H9 (cell line): ENCODE data around the gene NOVA1. TPM values are rescaled to one million over a fixed set of nuclear protein-coding genes. Genes with fewer than 3 reads are reported as not detected.
"Not testable (repeated sequence)": the region's sequence is repeated elsewhere in the genome, so short reads cannot be mapped to it uniquely, and the experiment has no call there.

Experiments used
- DNase-seq: peaks from one replicate; pipeline ENCODE4 v3.0.0-alpha.2; 2017
- H2AFZ ChIP-seq: one replicate; pipeline ENCODE4 v1.6.1; 2013; ENCODE audit warnings: mild to moderate bottlenecking, low read length, control low read depth, moderate library complexity
- H2AK5ac ChIP-seq: 2 replicates; pipeline ENCODE4 v1.6.1; 2013; ENCODE audit warnings: low read length, control low read depth, mixed read lengths; ENCODE audit not compliant: insufficient read length
- H2BK120ac ChIP-seq: one replicate; pipeline ENCODE4 v1.6.1; 2013; ENCODE audit warnings: low read depth, mild to moderate bottlenecking, low read length, control low read depth, inconsistent platforms; ENCODE audit not compliant: poor library complexity, severe bottlenecking
- H2BK12ac ChIP-seq: 2 replicates; pipeline ENCODE4 v1.6.1; 2013; ENCODE audit warnings: low read length, control low read depth, mixed read lengths, low read depth; ENCODE audit not compliant: insufficient read length
- H2BK15ac ChIP-seq: 2 replicates; pipeline ENCODE4 v1.6.1; 2013; ENCODE audit warnings: low read depth, low read length, control low read depth
- H2BK20ac ChIP-seq: one replicate; pipeline ENCODE4 v1.6.1; 2013; ENCODE audit warnings: low read depth, mild to moderate bottlenecking, low read length, control low read depth, inconsistent platforms; ENCODE audit not compliant: poor library complexity, severe bottlenecking
- H2BK5ac ChIP-seq: 2 replicates; pipeline ENCODE4 v1.6.1; 2013; ENCODE audit warnings: low read length, control low read depth, mixed read lengths; ENCODE audit not compliant: insufficient read length
- H3K14ac ChIP-seq: 2 replicates; pipeline ENCODE4 v1.6.1; 2013; ENCODE audit warnings: low read length, control low read depth; ENCODE audit not compliant: insufficient read depth
- H3K18ac ChIP-seq: 2 replicates; pipeline ENCODE4 v1.6.1; 2013; ENCODE audit warnings: low read depth, mild to moderate bottlenecking, mixed read lengths, low read length, control low read depth; ENCODE audit not compliant: insufficient read length
- H3K23ac ChIP-seq: 2 replicates; pipeline ENCODE4 v1.6.1; 2013; ENCODE audit warnings: low read length, control low read depth, mixed read lengths, low read depth; ENCODE audit not compliant: insufficient read length
- H3K23me2 ChIP-seq: 2 replicates; pipeline ENCODE4 v1.6.1; 2013; ENCODE audit warnings: low read depth, mild to moderate bottlenecking, mixed read lengths, low read length, control low read depth; ENCODE audit not compliant: insufficient read length, poor library complexity, severe bottlenecking
- H3K27ac ChIP-seq: 2 replicates; pipeline ENCODE4 v1.5.1; 2013; ENCODE audit warnings: low read length, control low read depth, mixed read lengths, low read depth; ENCODE audit not compliant: insufficient read length
- H3K27me3 ChIP-seq: 2 replicates; pipeline ENCODE4 v1.6.1; 2013; ENCODE audit warnings: low read length, control low read depth, inconsistent platforms; ENCODE audit not compliant: insufficient read depth
- H3K4ac ChIP-seq: 2 replicates; pipeline ENCODE4 v1.6.1; 2013; ENCODE audit warnings: low read depth, mild to moderate bottlenecking, control low read depth, inconsistent platforms, low read length, moderate library complexity
- H3K4me1 ChIP-seq: 2 replicates; pipeline ENCODE4 v1.6.1; 2013; ENCODE audit warnings: low read length, control low read depth, inconsistent platforms; ENCODE audit not compliant: insufficient read depth
- H3K4me2 ChIP-seq: 2 replicates; pipeline ENCODE4 v1.6.1; 2013; ENCODE audit warnings: low read length, control low read depth, mixed read lengths; ENCODE audit not compliant: insufficient read length, insufficient read depth
- H3K56ac ChIP-seq: 2 replicates; pipeline ENCODE4 v1.6.1; 2013; ENCODE audit warnings: low read depth, mild to moderate bottlenecking, mixed read lengths, low read length, control low read depth; ENCODE audit not compliant: insufficient read length
- H3K79me1 ChIP-seq: 2 replicates; pipeline ENCODE4 v1.6.1; 2013; ENCODE audit warnings: low read depth, mild to moderate bottlenecking, moderate library complexity, low read length, control low read depth, inconsistent platforms; ENCODE audit not compliant: insufficient read depth, poor library complexity, severe bottlenecking
- H3K79me2 ChIP-seq: 2 replicates; pipeline ENCODE4 v1.6.1; 2013; ENCODE audit warnings: low read length, control low read depth, inconsistent platforms; ENCODE audit not compliant: insufficient read depth
- H3K9ac ChIP-seq: 2 replicates; pipeline ENCODE4 v1.6.1; 2013; ENCODE audit warnings: low read length, control low read depth, mixed read lengths; ENCODE audit not compliant: insufficient read length; ENCODE audit errors: extremely low read depth
- H3K9me3 ChIP-seq: one replicate; pipeline ENCODE4 v1.6.1; 2013; ENCODE audit warnings: low read depth, low read length, inconsistent platforms; ENCODE audit not compliant: control insufficient read depth
- H3T11ph ChIP-seq: one replicate; pipeline ENCODE4 v1.6.1; 2013; ENCODE audit warnings: mild to moderate bottlenecking, low read length, control low read depth, inconsistent platforms
- H4K20me1 ChIP-seq: one replicate; pipeline ENCODE4 v1.6.1; 2013; ENCODE audit not compliant: control insufficient read depth, insufficient read length, insufficient read depth
- H4K5ac ChIP-seq: 2 replicates; pipeline ENCODE4 v1.6.1; 2013; ENCODE audit warnings: low read depth, mild to moderate bottlenecking, mixed read lengths, low read length, control low read depth; ENCODE audit not compliant: insufficient read length
- H4K8ac ChIP-seq: replicated peaks from 2 replicates; pipeline ENCODE4 v1.6.1; 2013; ENCODE audit warnings: low read length, control low read depth, mixed read lengths, low read depth; ENCODE audit not compliant: insufficient read length
- H4K91ac ChIP-seq: 2 replicates; pipeline ENCODE4 v1.6.1; 2013; ENCODE audit warnings: low read depth, mild to moderate bottlenecking, moderate library complexity, mixed read lengths, low read length, control low read depth; ENCODE audit not compliant: insufficient read length
- H3K27ac Mint-ChIP-seq, 3 experiments: 2 replicates in 2 of 3; 3 replicates in 1 of 3; pipeline ENCODE4 v1.8.0; 2020 to 2021; ENCODE audit warnings: mixed read lengths in 3 of 3, mild to moderate bottlenecking in 1 of 3, moderate library complexity in 1 of 3
- H3K27me3 Mint-ChIP-seq: 2 replicates; pipeline ENCODE4 v1.8.0; 2021; ENCODE audit warnings: low read depth, mild to moderate bottlenecking, moderate library complexity, mixed read lengths
- H3K36me3 Mint-ChIP-seq, 3 experiments: 2 replicates in 2 of 3; 3 replicates in 1 of 3; pipeline ENCODE4 v1.8.0; 2020 to 2021; ENCODE audit warnings: low read depth in 3 of 3, mixed read lengths in 3 of 3; ENCODE audit not compliant: insufficient read depth in 1 of 3
- H3K4me1 Mint-ChIP-seq, 2 experiments: 2 replicates each; pipeline ENCODE4 v1.8.0; 2020; ENCODE audit warnings: mixed read lengths in 2 of 2
- H3K4me3 Mint-ChIP-seq, 2 experiments: 2 replicates in 1 of 2; 3 replicates in 1 of 2; pipeline ENCODE4 v1.8.0; 2020 to 2021; ENCODE audit warnings: mild to moderate bottlenecking in 2 of 2, mixed read lengths in 2 of 2, moderate library complexity in 1 of 2
- H3K9me3 Mint-ChIP-seq, 2 experiments: 2 replicates in 1 of 2; 3 replicates in 1 of 2; pipeline ENCODE4 v1.8.0; 2020; ENCODE audit warnings: mild to moderate bottlenecking in 2 of 2, mixed read lengths in 2 of 2, moderate library complexity in 1 of 2
- CTCF ChIP-seq: fragments of 200-600 bp; sonication (generic); conservative IDR thresholded peaks from 3 replicates; pipeline ENCODE4 v1.8.0; 2021; ENCODE audit warnings: antibody characterized with exemption, mild to moderate bottlenecking
- WGBS: extraction: QIAGEN DNeasy Blood & Tissue Kit; methylation state at CpG from one replicate; pipeline ENCODE4 v1.1.7; 2013; ENCODE audit warnings: missing lambda C conversion rate, low lambda C conversion rate, mixed read lengths; ENCODE audit not compliant: insufficient read length; ENCODE audit errors: extremely low coverage; 5-methylcytosine and 5-hydroxymethylcytosine counted together
- total RNA-seq: library from RNA; stranded (reverse); gene quantifications from 2 replicates; pipeline ENCODE4 v1.2.1, GENCODE V29; 2021

NOVA1 gene
- total RNA-seq, 1 experiment from 2014 or later = 13.8 TPM

- DNase-seq = no peak
- no peaks in the 10 kb centered on the region; a peak in 1 of 7 replicates for H3K36me3 Mint-ChIP-seq
- Histone ChIP-seq H3K79me1 (no peaks in the 10 kb centered on the region), H2BK15ac (no peak overlapping the region), H3K27me3 (no peaks in the 10 kb centered on the region), H4K5ac (no peak overlapping the region), H2AFZ (no peak overlapping the region), H4K20me1 (no peaks in the 10 kb centered on the region), H3K79me2 (no peaks in the 10 kb centered on the region), H3K56ac (no peak overlapping the region), H2BK5ac (no peak overlapping the region), H3K27ac (no peak overlapping the region), H2BK120ac (no peak overlapping the region), H3T11ph (no peak overlapping the region), H3K4me1 (no peaks in the 10 kb centered on the region), H4K91ac (no peak overlapping the region), H3K14ac (no peak overlapping the region), H3K23me2 (no peaks in the 10 kb centered on the region), H2BK12ac (no peak overlapping the region), H3K23ac (no peak overlapping the region), H2AK5ac (no peak overlapping the region), H3K18ac (no peak overlapping the region), H3K9me3 (no peaks in the 10 kb centered on the region), H4K8ac (no peak overlapping the region), H3K4me2 (no peak overlapping the region), H3K4ac (no peak overlapping the region), H3K9ac (no peak overlapping the region), H2BK20ac (no peak overlapping the region)
- 0 out of 4 replicates have a peak, but pooled peaks cover 0 to 3% of the 10 kb centered on the region in 2 experiments for H3K4me1 Mint-ChIP-seq
- peaks cover 0 to 4% of the 10 kb centered on the region in 2 experiments; a peak in 1 of 5 replicates for H3K9me3 Mint-ChIP-seq
- WGBS = no CpG with 5 or more reads among the region's 5 CpGs
- no peaks in the 10 kb centered on the region; the same call in 1 of the 2 replicates for H3K27me3 Mint-ChIP-seq
- H3K27ac Mint-ChIP-seq = no peak overlapping the region
- no peak overlapping the region for H3K4me3 Mint-ChIP-seq
- TF ChIP-seq CTCF = no peak
Observed at GRCh38 chr14:26636561-26636960, 38.7 kb upstream of the NOVA1 start.

GRCh38 chr14:26634946-26635345 is 37.1 kb upstream of the NOVA1 start:
- not testable (repeated sequence) for H3K79me2 ChIP-seq, H3K9me3 ChIP-seq, H3K27ac ChIP-seq, H3K9ac ChIP-seq, H3K14ac ChIP-seq, H3K23ac ChIP-seq, H2BK15ac ChIP-seq, H4K20me1 ChIP-seq, H4K5ac ChIP-seq, H2AK5ac ChIP-seq, H3K4me2 ChIP-seq, H3K4me1 ChIP-seq, H3K27me3 ChIP-seq, H2BK120ac ChIP-seq, H3K36me3 Mint-ChIP-seq, H3K23me2 ChIP-seq, H3K9me3 Mint-ChIP-seq, H2BK20ac ChIP-seq, H4K8ac ChIP-seq, H3K56ac ChIP-seq, H2AFZ ChIP-seq, H4K91ac ChIP-seq, H3T11ph ChIP-seq, H2BK5ac ChIP-seq, H3K79me1 ChIP-seq, H3K4ac ChIP-seq, H2BK12ac ChIP-seq, DNase-seq, H3K27me3 Mint-ChIP-seq, H3K18ac ChIP-seq, H3K4me1 Mint-ChIP-seq
- H3K27ac Mint-ChIP-seq = 0 out of 7 replicates have a peak overlapping the region, but pooled peaks of 1 of the 3 experiments have one; percentile 44
- WGBS = no CpG with 5 or more reads among the region's 25 CpGs
- peak overlapping the region in 1 of 2 experiments; percentile 46; a peak in 2 of 5 replicates for H3K4me3 Mint-ChIP-seq
